ENCODE results near the gene CAMK1D. TPM values are rescaled to one million over a fixed set of nuclear protein-coding genes. Genes with fewer than 3 reads are reported as not detected.

CAMK1D gene
- total RNA-seq, 1 donor from 2014 or later, result 58.8 TPM

- DNase-seq (no peak), ATAC-seq (ENCODE audit: low read depth) (no peak)
- Mint-ChIP-seq H3K4me3 (no peak overlapping the region), H3K27me3 (no peaks in the 10 kb centered on the region), H3K27ac (no peak overlapping the region), H3K4me1 (no peaks in the 10 kb centered on the region), H3K9me3 (no peaks in the 10 kb centered on the region), H3K36me3 (ENCODE audit: low read depth) (peaks cover 51% of the 10 kb centered on the region)
- intact Hi-C loops (cut with micrococcal nuclease), result no loop called here
- ChIA-PET POLR2A (no interaction called here), CTCF (no interaction called here)
- TF ChIP-seq CTCF (IDR thresholded peaks at IDR 0.05), result no peak
These were observed 408.0 kb downstream of the CAMK1D start for GRCh38 chr10:12757351-12757750.

- ATAC-seq (ENCODE audit: low read depth) (no peak), DNase-seq (no peak)
- ChIA-PET POLR2A (no interaction called here), CTCF (no interaction called here)
- no peak overlapping the region for H3K27ac Mint-ChIP-seq
- no peaks in the 10 kb centered on the region for H3K27me3 Mint-ChIP-seq
- H3K4me3 Mint-ChIP-seq, result no peak overlapping the region
- intact Hi-C loops (cut with micrococcal nuclease), result no loop called here
- H3K36me3 Mint-ChIP-seq (ENCODE audit: low read depth), result peaks cover 56% of the 10 kb centered on the region
- H3K4me1 Mint-ChIP-seq, result no peaks in the 10 kb centered on the region
- TF ChIP-seq CTCF (IDR thresholded peaks at IDR 0.05), result no peak
- no peaks in the 10 kb centered on the region for H3K9me3 Mint-ChIP-seq
These were observed 408.9 kb downstream of the CAMK1D start for GRCh38 chr10:12758271-12758670.

- CTCF ChIA-PET, result no interaction called here
- ATAC-seq (ENCODE audit: low read depth), result no peak
These were observed 416.9 kb downstream of the CAMK1D start for GRCh38 chr10:12766223-12766622.

GRCh38 chr10:12768156-12769100 is 419.1 kb downstream of the CAMK1D start:
- ChIA-PET POLR2A (no interaction called here), CTCF (no interaction called here)
- no peak for TF ChIP-seq CTCF (IDR thresholded peaks at IDR 0.05)
- H3K27ac Mint-ChIP-seq, result no peak overlapping the region
- H3K4me1 Mint-ChIP-seq, result peaks cover 5% of the 10 kb centered on the region
- ATAC-seq (ENCODE audit: low read depth) (no peak), DNase-seq (no peak)
- no peaks in the 10 kb centered on the region for H3K27me3 Mint-ChIP-seq
- intact Hi-C loops (cut with micrococcal nuclease), result no loop called here
- H3K36me3 Mint-ChIP-seq (ENCODE audit: low read depth), result peaks cover 64% of the 10 kb centered on the region
- no peaks in the 10 kb centered on the region for H3K9me3 Mint-ChIP-seq
- no peak overlapping the region for H3K4me3 Mint-ChIP-seq

More at GRCh38 chr10:12766223-12766622, 416.9 kb downstream of the CAMK1D start:
- Mint-ChIP-seq H3K36me3 (ENCODE audit: low read depth) (peaks cover 73% of the 10 kb centered on the region), H3K4me1 (no peaks in the 10 kb centered on the region), H3K4me3 (no peak overlapping the region), H3K9me3 (no peaks in the 10 kb centered on the region), H3K27ac (no peak overlapping the region), H3K27me3 (no peaks in the 10 kb centered on the region)
- intact Hi-C loops (cut with micrococcal nuclease), result no loop called here
- no peak for DNase-seq
- POLR2A ChIA-PET, result no interaction called here
- TF ChIP-seq CTCF (IDR thresholded peaks at IDR 0.05), result no peak

GRCh38 chr10:12769323-12770044 is 420.1 kb downstream of the CAMK1D start:
- Mint-ChIP-seq H3K27me3 (no peaks in the 10 kb centered on the region), H3K27ac (no peak overlapping the region), H3K4me1 (peaks cover 7% of the 10 kb centered on the region), H3K36me3 (ENCODE audit: low read depth) (peaks cover 59% of the 10 kb centered on the region), H3K9me3 (no peaks in the 10 kb centered on the region), H3K4me3 (no peak overlapping the region)
- CTCF ChIA-PET, result no interaction called here
- intact Hi-C loops (cut with micrococcal nuclease), result no loop called here
- TF ChIP-seq CTCF (IDR thresholded peaks at IDR 0.05), result no peak
- ATAC-seq (ENCODE audit: low read depth) (no peak), DNase-seq (no peak)
- POLR2A ChIA-PET, result no interaction called here

All from activated B cell treated with CpG ODN at 0.5 μM for 24 hours (primary cell).